CD4-positive, alpha-beta memory T cell (primary cell): ENCODE data around the gene S100Z. TPM values are rescaled to one million over a fixed set of nuclear protein-coding genes. Genes with fewer than 3 reads are reported as not detected.
"Not testable (repeated sequence)": the region's sequence is repeated elsewhere in the genome, so short reads cannot be mapped to it uniquely, and the experiment has no call there.

Experiments used
- CTCF ChIA-PET: fragments of 350-600 bp; sonication (Branson Sonifier 250); formaldehyde crosslinking; loops from one replicate; lab custom pipeline; 2021; ENCODE audit warnings: inconsistent platforms; ENCODE audit not compliant: partially characterized antibody; lab: Charles Lee
- POLR2A ChIA-PET: fragments of 350-600 bp; sonication (Branson Sonifier 250); formaldehyde crosslinking; loops from one replicate; lab custom pipeline; 2021; ENCODE audit not compliant: partially characterized antibody; lab: Charles Lee
- DNase-seq, 5 donors: peaks; one replicate each; pipeline versions ENCODE4 v3.0.0 to v3.0.0-alpha.2; 2020 to 2022; ENCODE audit warnings: mixed read lengths in 1 of 5
- H3K27ac ChIP-seq: one replicate; pipeline ENCODE4 v1.7.0; 2013; ENCODE audit warnings: low read depth, low read length
- H3K27me3 ChIP-seq: 2 replicates; pipeline ENCODE4 v1.7.0; 2013; ENCODE audit warnings: mild to moderate bottlenecking, low read length, moderate library complexity; ENCODE audit not compliant: insufficient read depth
- H3K36me3 ChIP-seq: 2 replicates; pipeline ENCODE4 v1.7.0; 2013; ENCODE audit warnings: mild to moderate bottlenecking, low read length, moderate library complexity; ENCODE audit not compliant: insufficient read depth
- H3K4me1 ChIP-seq: 2 replicates; pipeline ENCODE4 v1.7.0; 2013; ENCODE audit warnings: mild to moderate bottlenecking, low read length, moderate library complexity; ENCODE audit not compliant: insufficient read depth
- H3K4me3 ChIP-seq, 2 donors: one replicate each; pipeline ENCODE4 v1.7.0; 2013; ENCODE audit warnings: low read length in 2 of 2, mild to moderate bottlenecking in 1 of 2
- H3K9me3 ChIP-seq, 2 donors: one replicate each; pipeline ENCODE4 v1.7.0; 2013; ENCODE audit warnings: low read length in 2 of 2, control low read depth in 1 of 2; ENCODE audit not compliant: control insufficient read depth in 1 of 2
- H3K27ac Mint-ChIP-seq, 7 donors: one replicate each; pipeline ENCODE4 v1.8.0; 2020 to 2021; ENCODE audit warnings: mixed read lengths in 7 of 7, mild to moderate bottlenecking in 6 of 7, inconsistent platforms in 3 of 7, moderate library complexity in 3 of 7
- H3K27me3 Mint-ChIP-seq, 2 donors: one replicate each; pipeline ENCODE4 v1.8.0; 2020 to 2021; ENCODE audit warnings: mixed read lengths in 2 of 2
- H3K36me3 Mint-ChIP-seq, 2 donors: one replicate each; pipeline ENCODE4 v1.8.0; 2020 to 2021; ENCODE audit warnings: mixed read lengths in 2 of 2, inconsistent platforms in 1 of 2, mild to moderate bottlenecking in 1 of 2
- H3K4me1 Mint-ChIP-seq, 4 donors: one replicate each; pipeline ENCODE4 v1.8.0; 2020 to 2021; ENCODE audit warnings: mixed read lengths in 4 of 4, mild to moderate bottlenecking in 1 of 4
- H3K4me3 Mint-ChIP-seq, 8 donors: one replicate each; pipeline ENCODE4 v1.8.0; 2020 to 2021; ENCODE audit warnings: mixed read lengths in 8 of 8, mild to moderate bottlenecking in 7 of 8, moderate library complexity in 6 of 8, inconsistent platforms in 3 of 8
- H3K9me3 Mint-ChIP-seq, 8 donors: one replicate each; pipeline ENCODE4 v1.8.0; 2020 to 2021; ENCODE audit warnings: mixed read lengths in 8 of 8, mild to moderate bottlenecking in 5 of 8, inconsistent platforms in 3 of 8, moderate library complexity in 1 of 8
- intact Hi-C: fragments of 100-400 bp; cut with micrococcal nuclease; formaldehyde crosslinking; loops from one replicate; pipeline ENCODE4 v1.15.1; 2023
- polyA plus RNA-seq, 2 donors: library from polyadenylated mRNA; unstranded; fragments of 300-500 nt; fragmentation: Illumina TruSeq; gene quantifications; one replicate each; pipeline ENCODE4 v1.2.3, GENCODE V29; 2021
- total RNA-seq, 2 experiments: library from RNA; stranded (reverse); gene quantifications; one replicate each; pipeline ENCODE4 v1.2.3, GENCODE V29; 2021

Gene S100Z
- total and polyA plus RNA-seq, 4 experiments from 2014 or later: 0.13 to 2.3 (median 1.4) TPM

DNA sequence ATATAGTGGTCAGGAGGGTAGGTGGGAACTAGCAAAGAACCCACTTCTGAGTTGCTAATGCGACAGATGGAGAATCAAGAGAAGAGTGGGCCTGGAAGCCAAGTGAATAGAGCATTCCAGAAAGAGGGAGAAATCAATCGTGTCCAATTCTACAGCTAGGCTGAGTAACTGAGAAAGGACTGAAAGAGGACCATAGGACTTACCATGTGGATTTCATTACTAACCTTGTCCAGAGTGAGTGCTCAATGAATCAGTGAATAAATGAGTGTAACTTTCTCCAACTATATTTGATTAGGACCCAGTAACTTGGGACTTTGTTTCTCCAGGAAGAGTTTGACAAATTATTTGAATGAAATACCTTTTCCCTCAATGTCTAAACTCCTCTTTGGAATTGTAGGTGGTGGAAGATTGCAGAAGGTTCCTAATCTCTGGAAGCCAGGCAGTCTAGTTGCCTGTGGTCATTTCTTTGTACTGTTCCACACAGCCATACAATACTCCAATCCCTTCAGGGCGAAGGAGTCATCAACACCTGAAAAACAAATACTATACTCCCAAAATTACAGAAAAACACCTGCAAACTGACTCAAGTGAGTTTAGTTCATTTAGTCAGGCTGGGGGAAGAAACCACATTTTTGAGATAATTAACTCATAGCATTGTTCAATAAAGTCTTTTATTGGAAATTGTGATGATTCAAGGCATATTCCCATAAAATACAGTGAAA is 33.5 kb upstream of the S100Z start:
- H3K27ac ChIP-seq: no peak overlapping the region
- no peak overlapping the region for H3K4me3 ChIP-seq
- H3K4me1 ChIP-seq: peaks cover 21% of the 10 kb centered on the region
- no peaks in the 10 kb centered on the region for H3K9me3 Mint-ChIP-seq
- H3K27me3 ChIP-seq: no peaks in the 10 kb centered on the region
- DNase-seq: no peak
- peaks cover 0 to 3% of the 10 kb centered on the region in 2 donors for H3K27me3 Mint-ChIP-seq
- H3K36me3 Mint-ChIP-seq: no peaks in the 10 kb centered on the region
- H3K4me3 Mint-ChIP-seq: no peak overlapping the region
- CTCF ChIA-PET: interaction anchor here (0.5 to 1.3 kb wide), 4 partner anchors 10 to 24 kb away, joined by 3 to 5 read pairs (median 4); no protein-coding TSS in a partner anchor
- H3K9me3 ChIP-seq: no peaks in the 10 kb centered on the region
- H3K36me3 ChIP-seq: no peaks in the 10 kb centered on the region
- POLR2A ChIA-PET: no interaction called here
- H3K27ac Mint-ChIP-seq: no peak overlapping the region
- peaks cover 11 to 23% (median 16%) of the 10 kb centered on the region in 4 donors for H3K4me1 Mint-ChIP-seq
- intact Hi-C loops: no loop called here

DNA sequence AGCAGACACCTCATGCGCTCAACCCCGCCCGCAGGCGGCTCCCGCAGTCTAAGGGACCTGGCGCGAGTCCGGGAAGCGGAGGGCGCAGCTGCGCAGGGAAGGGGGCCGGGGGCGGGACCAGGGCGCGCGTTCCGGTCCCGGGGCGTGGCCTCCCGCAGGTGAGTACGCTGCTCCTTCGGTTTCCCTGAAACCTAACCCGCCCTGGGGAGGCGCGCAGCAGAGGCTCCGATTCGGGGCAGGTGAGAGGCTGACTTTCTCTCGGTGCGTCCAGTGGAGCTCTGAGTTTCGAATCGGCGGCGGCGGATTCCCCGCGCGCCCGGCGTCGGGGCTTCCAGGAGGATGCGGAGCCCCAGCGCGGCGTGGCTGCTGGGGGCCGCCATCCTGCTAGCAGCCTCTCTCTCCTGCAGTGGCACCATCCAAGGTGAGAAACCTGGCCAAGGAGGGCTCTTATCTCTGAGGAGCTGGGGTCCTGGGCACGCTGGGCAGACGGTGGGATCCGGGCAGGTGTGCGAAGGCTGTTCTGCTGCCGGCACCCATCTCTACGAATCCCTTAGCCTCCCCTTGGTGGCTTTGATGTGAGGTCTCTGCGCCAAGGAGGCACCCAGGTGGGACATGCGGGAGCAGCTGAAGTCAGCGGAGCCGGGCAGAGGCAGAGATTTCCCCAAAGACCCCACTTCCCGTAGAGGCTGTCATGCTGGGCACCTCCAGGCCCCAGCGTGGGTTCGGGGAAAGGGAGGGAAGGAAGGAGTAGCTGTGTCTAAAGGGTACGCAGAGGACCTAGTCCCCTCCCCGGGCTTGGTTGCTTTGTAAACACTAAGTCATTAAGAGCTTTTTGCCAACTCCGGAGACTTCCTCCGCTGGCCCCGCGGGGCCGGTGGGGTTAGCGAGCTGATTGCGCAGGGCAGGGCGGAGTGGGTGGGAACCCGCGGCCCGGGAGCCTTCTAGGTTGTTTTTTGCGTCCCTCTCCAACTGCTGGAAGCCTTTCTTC is 30.7 kb upstream of the S100Z start, which contains the start of gene F2RL1:
Gene F2RL1, plus strand, starts transcription at position 187 of the 988 bp plus-strand sequence. Its CDS starts 153 bp downstream, at position 340.
- peak within 1 kb of the TSS; percentile 22 for H3K27ac ChIP-seq
- POLR2A ChIA-PET: interaction anchor here (0.6 to 2.1 kb wide), 5 partner anchors 27 to 211 kb away, joined by 3 to 8 read pairs (median 3); partner anchors contain the start of genes AGGF1 and S100Z

DNA sequence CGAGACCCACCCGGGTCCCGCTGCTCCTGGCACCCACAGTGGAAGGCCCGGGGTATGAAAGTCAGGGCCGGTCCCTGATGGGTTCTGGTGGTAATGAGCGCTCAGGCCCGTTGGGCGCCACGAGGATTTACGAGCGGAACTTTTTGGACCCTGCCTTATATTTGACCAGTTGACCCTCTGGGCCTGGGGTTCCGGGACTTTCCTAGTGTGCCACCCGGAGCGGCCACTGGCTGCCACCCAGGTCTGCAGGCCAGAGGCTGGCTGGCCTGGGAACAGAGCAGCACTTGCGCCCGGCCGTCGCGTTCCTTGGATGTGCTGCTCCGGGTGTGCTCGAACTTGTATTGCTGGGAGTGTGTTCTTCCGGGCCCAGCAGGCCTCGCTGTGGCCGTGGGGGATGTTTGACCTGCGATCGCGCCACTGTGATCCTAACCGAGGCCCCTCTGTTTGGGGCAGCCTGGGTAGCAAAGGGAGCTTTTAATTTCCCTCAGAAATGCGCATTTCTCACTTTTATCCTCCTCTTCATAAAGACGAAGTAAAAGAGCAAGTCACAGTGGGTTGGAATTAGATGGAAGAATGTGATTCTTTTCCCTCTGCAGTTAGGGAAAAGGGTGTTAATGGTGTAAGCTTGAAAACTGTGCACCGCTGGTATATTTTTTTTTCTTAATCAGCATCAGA is 29.8 kb upstream of the S100Z start:
- ChIA-PET POLR2A (interaction anchor here (1.4 to 2.1 kb wide), 2 partner anchors 30 to 36 kb away, joined by 7 to 8 read pairs; partner anchors contain the start of gene S100Z), CTCF (interaction anchor here (1.1 to 2.2 kb wide), 3 partner anchors 29 to 33 kb away, joined by 3 to 6 read pairs (median 6); partner anchors contain the start of gene S100Z)
- peaks cover 13 to 24% (median 18%) of the 10 kb centered on the region in 4 donors for H3K4me1 Mint-ChIP-seq
- H3K27ac Mint-ChIP-seq: peak overlapping the region in 1 of 7 donors; percentile 56
- no peak for DNase-seq
- peak overlapping the region; percentile 88 to 95 (median 88) for H3K4me3 Mint-ChIP-seq
- H3K4me3 ChIP-seq: peak overlapping the region in 1 of 2 donors; percentile 80
- peaks cover 0 to 3% of the 10 kb centered on the region in 2 donors for H3K27me3 Mint-ChIP-seq
- H3K36me3 ChIP-seq: no peaks in the 10 kb centered on the region
- H3K4me1 ChIP-seq: peaks cover 21% of the 10 kb centered on the region
- intact Hi-C loops: loop anchor here (1.0 kb wide), 1 partner anchor 1309 kb away; the partner anchor contains the start of genes CERT1 and POLK
- H3K9me3 ChIP-seq: no peaks in the 10 kb centered on the region
- peaks cover 0 to 3% of the 10 kb centered on the region in 2 donors for H3K36me3 Mint-ChIP-seq
- no peaks in the 10 kb centered on the region for H3K9me3 Mint-ChIP-seq
- H3K27ac ChIP-seq: no peak overlapping the region
- no peaks in the 10 kb centered on the region for H3K27me3 ChIP-seq

More for the DNA sequence above, 30.7 kb upstream of the S100Z start, which contains the start of gene F2RL1:
- intact Hi-C loops: loop anchor here (1.0 kb wide), 1 partner anchor 1308 kb away; the partner anchor contains the start of genes CERT1 and POLK
- Histone ChIP-seq H3K36me3 (no peaks in the 10 kb centered on the region), H3K4me1 (peaks cover 21% of the 10 kb centered on the region), H3K9me3 (no peaks in the 10 kb centered on the region), H3K27me3 (no peaks in the 10 kb centered on the region), H3K4me3 (peak within 1 kb of the TSS; percentile 76 to 80)
- H3K4me3 Mint-ChIP-seq: peak within 1 kb of the TSS; percentile 88 to 95 (median 88)
- DNase-seq: peak; percentile 43 to 58 (median 48)
- peaks cover 0 to 3% of the 10 kb centered on the region in 2 donors for H3K27me3 Mint-ChIP-seq
- H3K9me3 Mint-ChIP-seq: no peaks in the 10 kb centered on the region
- peaks cover 13 to 24% (median 19%) of the 10 kb centered on the region in 4 donors for H3K4me1 Mint-ChIP-seq
- peak within 1 kb of the TSS in 2 of 7 donors; percentile 3 to 22 for H3K27ac Mint-ChIP-seq
- CTCF ChIA-PET: interaction anchor here (1.1 to 2.2 kb wide), 3 partner anchors 30 to 41 kb away, joined by 3 to 6 read pairs (median 4); partner anchors contain the start of gene S100Z
- H3K36me3 Mint-ChIP-seq: peaks cover 0 to 3% of the 10 kb centered on the region in 2 donors

DNA sequence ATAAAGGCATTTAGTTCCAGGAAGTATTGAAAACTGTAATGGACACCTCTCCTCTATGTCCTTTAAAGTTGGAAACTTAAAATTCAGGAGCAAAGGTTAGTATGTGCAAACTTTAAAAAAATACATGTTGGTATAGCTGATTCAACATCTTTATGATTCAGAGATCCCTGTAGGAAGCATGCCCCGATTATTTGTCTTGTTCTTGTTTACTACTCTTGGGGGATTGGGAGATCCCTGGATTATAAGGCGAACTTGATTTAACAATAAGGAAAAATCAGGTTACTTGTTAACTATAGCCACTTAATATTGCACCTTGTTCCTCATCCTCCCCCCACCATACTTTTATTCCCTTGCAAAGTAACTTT is 29.3 kb upstream of the S100Z start:
- Histone ChIP-seq H3K4me3 (no peak overlapping the region), H3K27me3 (no peaks in the 10 kb centered on the region), H3K4me1 (peaks cover 21% of the 10 kb centered on the region), H3K36me3 (no peaks in the 10 kb centered on the region), H3K27ac (no peak overlapping the region), H3K9me3 (no peaks in the 10 kb centered on the region)
- no peak for DNase-seq
- Mint-ChIP-seq H3K4me3 (peak overlapping the region; percentile 88 to 95 (median 88)), H3K4me1 (peaks cover 13 to 24% (median 18%) of the 10 kb centered on the region in 4 donors), H3K36me3 (peaks cover 3 to 4% of the 10 kb centered on the region in 2 donors), H3K27me3 (peaks cover 0 to 3% of the 10 kb centered on the region in 2 donors), H3K27ac (no peak overlapping the region), H3K9me3 (no peaks in the 10 kb centered on the region)
- intact Hi-C loops: no loop called here
- ChIA-PET CTCF (interaction anchor here (1.9 kb wide), 1 partner anchor 29 kb away, joined by 6 read pairs; the partner anchor contains the start of gene S100Z), POLR2A (interaction anchor here (2.1 kb wide), 1 partner anchor 35 kb away, joined by 8 read pairs; no protein-coding TSS in a partner anchor)

DNA sequence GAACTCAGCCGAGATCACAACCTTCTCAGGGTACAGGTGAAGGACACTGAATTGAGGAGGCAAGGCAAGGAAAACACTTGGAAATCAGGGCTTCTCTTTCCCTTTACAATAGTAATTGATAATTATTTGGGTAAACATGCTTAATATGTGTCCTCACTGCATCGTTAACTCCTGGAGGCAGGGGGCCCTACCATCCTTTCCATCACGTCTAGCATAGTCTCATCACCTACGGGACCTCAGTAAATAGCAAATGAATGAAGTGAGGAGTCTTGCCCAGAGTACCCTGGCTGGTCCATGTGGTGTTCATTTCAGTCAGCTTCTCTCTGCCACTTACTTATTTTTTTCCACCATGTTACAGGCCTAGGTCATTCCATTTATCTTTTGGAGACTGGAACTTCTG is 28.7 kb upstream of the S100Z start:
- DNase-seq: no peak
- H3K4me1 Mint-ChIP-seq: peaks cover 13 to 24% (median 19%) of the 10 kb centered on the region in 4 donors
- H3K4me3 Mint-ChIP-seq: peak overlapping the region in 5 of 8 donors; percentile 33 to 90 (median 50)
- peaks cover 21% of the 10 kb centered on the region for H3K4me1 ChIP-seq
- intact Hi-C loops: no loop called here
- H3K27me3 ChIP-seq: no peaks in the 10 kb centered on the region
- no peaks in the 10 kb centered on the region for H3K9me3 ChIP-seq
- no peak overlapping the region for H3K27ac ChIP-seq
- H3K36me3 ChIP-seq: no peaks in the 10 kb centered on the region
- no peaks in the 10 kb centered on the region for H3K9me3 Mint-ChIP-seq
- peaks cover 3 to 5% of the 10 kb centered on the region in 2 donors for H3K36me3 Mint-ChIP-seq
- H3K4me3 ChIP-seq: no peak overlapping the region
- CTCF ChIA-PET: interaction anchor here (1.9 kb wide), 1 partner anchor 28 kb away, joined by 6 read pairs; the partner anchor contains the start of gene S100Z
- peak overlapping the region in 1 of 7 donors; percentile 62 for H3K27ac Mint-ChIP-seq
- POLR2A ChIA-PET: no interaction called here
- H3K27me3 Mint-ChIP-seq: peaks cover 0 to 3% of the 10 kb centered on the region in 2 donors

DNA sequence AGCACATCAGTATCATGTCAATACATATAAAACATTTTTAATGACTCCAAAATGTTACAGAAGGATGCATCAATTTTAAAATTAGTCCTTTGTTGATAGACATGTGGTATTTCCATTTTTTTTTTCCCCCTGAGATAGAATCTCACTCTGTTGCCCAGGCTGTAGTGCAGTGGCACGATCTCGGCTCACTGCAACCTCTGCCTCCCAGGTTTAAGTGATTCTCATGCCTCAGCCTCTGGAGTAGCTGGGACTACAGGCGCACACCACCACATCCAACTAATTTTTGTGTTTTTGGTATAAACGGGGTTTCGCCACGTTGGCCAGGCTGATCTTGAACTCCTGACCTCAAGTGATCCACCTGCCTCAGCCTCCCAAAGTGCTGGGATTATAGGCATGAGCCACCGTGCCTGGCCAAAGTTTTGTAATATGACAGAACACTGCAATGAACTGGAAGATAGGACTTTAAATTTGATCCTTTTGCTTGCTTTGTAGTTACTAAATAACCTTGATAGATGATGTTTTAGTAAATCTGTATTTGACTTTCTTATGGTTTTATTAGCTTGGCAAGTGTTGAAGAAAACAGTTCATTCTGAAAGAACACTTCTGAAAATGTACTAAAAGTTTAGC is 27.6 kb upstream of the S100Z start:
- H3K36me3 ChIP-seq, H3K27me3 ChIP-seq, CTCF ChIA-PET, H3K36me3 Mint-ChIP-seq, H3K9me3 ChIP-seq, H3K27ac ChIP-seq, H3K27ac Mint-ChIP-seq, H3K9me3 Mint-ChIP-seq, DNase-seq, H3K4me3 Mint-ChIP-seq, H3K27me3 Mint-ChIP-seq, H3K4me3 ChIP-seq, intact Hi-C loops, POLR2A ChIA-PET: not testable (repeated sequence)
- H3K4me1 Mint-ChIP-seq: peaks cover 13 to 24% (median 19%) of the 10 kb centered on the region in 4 donors
- H3K4me1 ChIP-seq: peaks cover 21% of the 10 kb centered on the region
